Measurements from ENCODE around the gene IL17RD. TPM values are rescaled to one million over a fixed set of nuclear protein-coding genes. Genes with fewer than 3 reads are reported as not detected.

The IL17RD gene
- total RNA-seq, 1 experiment from 2014 or later, result 3.1 TPM

- intact Hi-C loops (cut with micrococcal nuclease; ENCODE audit: unreplicated experiment), result no loop called here
- no TSS peak for BruUV-seq (replicated peaks)
Measured at GRCh38 chr3:57155310-57155643, 9.9 kb downstream of the IL17RD start.

GRCh38 chr3:57154470-57155309 lies 10.5 kb downstream of the IL17RD start:
- H3K4me1 ChIP-seq, result no peaks in the 10 kb centered on the region
- no peak overlapping the region for H3K4me3 ChIP-seq (ENCODE audit: low read depth, low read length)
- no peaks in the 10 kb centered on the region for H3K9me3 ChIP-seq
- Mint-ChIP-seq H3K36me3 (ENCODE audit: insufficient read depth, unreplicated experiment) (no peaks in the 10 kb centered on the region), H3K4me1 (ENCODE audit: low read depth, unreplicated experiment) (no peaks in the 10 kb centered on the region), H3K4me3 (ENCODE audit: unreplicated experiment) (no peak overlapping the region), H3K27ac (ENCODE audit: unreplicated experiment) (no peak overlapping the region), H3K9me3 (ENCODE audit: unreplicated experiment) (no peaks in the 10 kb centered on the region), H3K27me3 (ENCODE audit: insufficient read depth, unreplicated experiment) (no peaks in the 10 kb centered on the region)
- CTCF ChIA-PET, result no interaction called here
- no peak for DNase-seq
- no TSS peak for BruUV-seq (replicated peaks)
- H3K27me3 ChIP-seq (replicated peaks; ENCODE audit: control insufficient read depth, insufficient read depth, low read length), result no peaks in the 10 kb centered on the region
- no peaks in the 10 kb centered on the region for H3K36me3 ChIP-seq (ENCODE audit: control insufficient read depth, insufficient read depth, low read length)
- intact Hi-C loops (cut with micrococcal nuclease; ENCODE audit: unreplicated experiment), result no loop called here
- TF ChIP-seq CTCF (IDR thresholded peaks at IDR 0.05; ENCODE audit: insufficient read depth in 1 of 2, low read depth in 1 of 2, low read length in 1 of 2, severe bottlenecking in 1 of 2, unreplicated experiment in 1 of 2), result no peak
- POLR2A ChIA-PET, result no interaction called here

More at GRCh38 chr3:57155310-57155643, 9.9 kb downstream of the IL17RD start:
- no peak for DNase-seq
- H3K9me3 Mint-ChIP-seq (ENCODE audit: unreplicated experiment), result no peaks in the 10 kb centered on the region
- H3K4me3 Mint-ChIP-seq (ENCODE audit: unreplicated experiment), result no peak overlapping the region
- no peaks in the 10 kb centered on the region for H3K36me3 Mint-ChIP-seq (ENCODE audit: insufficient read depth, unreplicated experiment)
- H3K4me3 ChIP-seq (ENCODE audit: low read depth, low read length), result no peak overlapping the region
- H3K27ac Mint-ChIP-seq (ENCODE audit: unreplicated experiment), result no peak overlapping the region
- no peak for TF ChIP-seq CTCF (IDR thresholded peaks at IDR 0.05; ENCODE audit: insufficient read depth in 1 of 2, low read depth in 1 of 2, low read length in 1 of 2, severe bottlenecking in 1 of 2, unreplicated experiment in 1 of 2)
- H3K27me3 Mint-ChIP-seq (ENCODE audit: insufficient read depth, unreplicated experiment), result no peaks in the 10 kb centered on the region
- CTCF ChIA-PET, result no interaction called here
- POLR2A ChIA-PET, result no interaction called here
- no peaks in the 10 kb centered on the region for H3K4me1 ChIP-seq
- H3K27me3 ChIP-seq (replicated peaks; ENCODE audit: control insufficient read depth, insufficient read depth, low read length), result no peaks in the 10 kb centered on the region
- no peaks in the 10 kb centered on the region for H3K9me3 ChIP-seq
- no peaks in the 10 kb centered on the region for H3K36me3 ChIP-seq (ENCODE audit: control insufficient read depth, insufficient read depth, low read length)
- H3K4me1 Mint-ChIP-seq (ENCODE audit: low read depth, unreplicated experiment), result no peaks in the 10 kb centered on the region

- Mint-ChIP-seq H3K27ac (ENCODE audit: unreplicated experiment) (no peak overlapping the region), H3K27me3 (ENCODE audit: insufficient read depth, unreplicated experiment) (no peaks in the 10 kb centered on the region), H3K4me1 (ENCODE audit: low read depth, unreplicated experiment) (no peaks in the 10 kb centered on the region), H3K36me3 (ENCODE audit: insufficient read depth, unreplicated experiment) (no peaks in the 10 kb centered on the region), H3K4me3 (ENCODE audit: unreplicated experiment) (no peak overlapping the region), H3K9me3 (ENCODE audit: unreplicated experiment) (no peaks in the 10 kb centered on the region)
- CTCF ChIA-PET, result interaction anchor here (0.6 kb wide), 1 partner anchor 9 kb away, joined by 3 read pairs; no protein-coding TSS in a partner anchor
- H3K9me3 ChIP-seq, result no peaks in the 10 kb centered on the region
- H3K27me3 ChIP-seq (replicated peaks; ENCODE audit: control insufficient read depth, insufficient read depth, low read length), result no peaks in the 10 kb centered on the region
- no peaks in the 10 kb centered on the region for H3K36me3 ChIP-seq (ENCODE audit: control insufficient read depth, insufficient read depth, low read length)
- H3K4me3 ChIP-seq (ENCODE audit: low read depth, low read length), result no peak overlapping the region
- H3K4me1 ChIP-seq, result no peaks in the 10 kb centered on the region
- no peak for TF ChIP-seq CTCF (IDR thresholded peaks at IDR 0.05; ENCODE audit: insufficient read depth in 1 of 2, low read depth in 1 of 2, low read length in 1 of 2, severe bottlenecking in 1 of 2, unreplicated experiment in 1 of 2)
- POLR2A ChIA-PET, result no interaction called here
- BruUV-seq (replicated peaks), result no TSS peak
- no peak for DNase-seq
- intact Hi-C loops (cut with micrococcal nuclease; ENCODE audit: unreplicated experiment), result no loop called here
Measured at GRCh38 chr3:57152151-57153143, 12.7 kb downstream of the IL17RD start.

Data from Caco-2 (cell line).